Hepatocyte (in vitro differentiated cells): ENCODE measurements around the gene CELA1. TPM values are rescaled to one million over a fixed set of nuclear protein-coding genes. Genes with fewer than 3 reads are reported as not detected.

Experiments used
- DNase-seq: peaks from one replicate; pipeline ENCODE4 v3.0.0-alpha.2; 2016; ENCODE audit warnings: low spot score
- H2AFZ ChIP-seq: fragments of 200-600 bp; sonication (generic); 2 replicates; pipeline ENCODE4 v1.6.0; 2016; ENCODE audit warnings: antibody characterized with exemption, mild to moderate bottlenecking
- H3K27ac ChIP-seq: fragments of 200-600 bp; sonication (generic); 2 replicates; pipeline ENCODE4 v1.5.1; 2016; ENCODE audit warnings: mild to moderate bottlenecking
- H3K27me3 ChIP-seq: fragments of 200-600 bp; sonication (generic); 2 replicates; pipeline ENCODE4 v1.6.1; 2016
- H3K36me3 ChIP-seq: fragments of 200-600 bp; sonication (generic); replicated peaks from 2 replicates; pipeline ENCODE4 v1.5.1; 2016; ENCODE audit warnings: low read depth; ENCODE audit not compliant: insufficient read depth
- H3K4me1 ChIP-seq: fragments of 200-600 bp; sonication (generic); 2 replicates; pipeline ENCODE4 v1.5.1; 2016; ENCODE audit warnings: mild to moderate bottlenecking, moderate library complexity; ENCODE audit not compliant: insufficient read depth
- H3K4me2 ChIP-seq: fragments of 200-600 bp; sonication (generic); 2 replicates; pipeline ENCODE4 v1.6.0; 2016
- H3K4me3 ChIP-seq: fragments of 200-600 bp; sonication (generic); 2 replicates; pipeline ENCODE4 v1.5.1; 2016; ENCODE audit warnings: mild to moderate bottlenecking
- H3K79me2 ChIP-seq: fragments of 200-600 bp; sonication (generic); 2 replicates; pipeline ENCODE4 v1.6.0; 2017; ENCODE audit warnings: mild to moderate bottlenecking
- H3K9me2 ChIP-seq: fragments of 200-600 bp; sonication (generic); replicated peaks from 2 replicates; pipeline ENCODE4 v1.6.0; 2017; ENCODE audit warnings: mild to moderate bottlenecking; ENCODE audit not compliant: insufficient read depth
- H3K9me3 ChIP-seq: fragments of 200-600 bp; sonication (generic); 2 replicates; pipeline ENCODE4 v1.5.1; 2016; ENCODE audit warnings: low read depth, mild to moderate bottlenecking
- H4K20me1 ChIP-seq: fragments of 200-600 bp; sonication (generic); 2 replicates; pipeline ENCODE4 v1.6.0; 2016; ENCODE audit warnings: mild to moderate bottlenecking; ENCODE audit not compliant: insufficient read depth, poor library complexity, severe bottlenecking
- EZH2 ChIP-seq: fragments of 200-600 bp; sonication (generic); IDR thresholded peaks from 2 replicates; pipeline ENCODE4 v1.6.1; 2016; ENCODE audit warnings: antibody characterized with exemption, mild to moderate bottlenecking, borderline replicate concordance
- EZH2phosphoT487 ChIP-seq: fragments of 200-600 bp; sonication (generic); IDR thresholded peaks from one replicate; pipeline ENCODE4 v1.6.1; 2018; ENCODE audit warnings: antibody characterized with exemption, mild to moderate bottlenecking, low read depth, moderate library complexity; ENCODE audit not compliant: unreplicated experiment, severe bottlenecking
- WGBS: methylation state at CpG from one replicate; pipeline ENCODE4 v1.1.6; 2016; ENCODE audit warnings: low lambda C conversion rate; ENCODE audit errors: missing lambda C conversion rate; 5-methylcytosine and 5-hydroxymethylcytosine counted together
- polyA plus RNA-seq: library from polyadenylated mRNA; unstranded; fragments of >200 nt; fragmentation: Nextera tagmentation; extraction: Ambion mirVana; gene quantifications from 2 replicates; pipeline ENCODE4 v1.2.1, GENCODE V29; 2016
- total RNA-seq: library from RNA; depleted of rRNA; stranded (reverse); fragments of >200 nt; gene quantifications from 2 replicates; pipeline ENCODE4 v1.2.3, GENCODE V29; 2014
- TF ChIP-seq, protein P1 (sequence below): fragments of 200-600 bp; sonication (generic); IDR thresholded peaks from 2 replicates; pipeline ENCODE4 v1.5.1; 2016; ENCODE audit warnings: antibody characterized with exemption, mild to moderate bottlenecking; ENCODE audit not compliant: poor library complexity

The CELA1 gene
- total and polyA plus RNA-seq, 2 experiments from 2014 or later: not detected

DNA sequence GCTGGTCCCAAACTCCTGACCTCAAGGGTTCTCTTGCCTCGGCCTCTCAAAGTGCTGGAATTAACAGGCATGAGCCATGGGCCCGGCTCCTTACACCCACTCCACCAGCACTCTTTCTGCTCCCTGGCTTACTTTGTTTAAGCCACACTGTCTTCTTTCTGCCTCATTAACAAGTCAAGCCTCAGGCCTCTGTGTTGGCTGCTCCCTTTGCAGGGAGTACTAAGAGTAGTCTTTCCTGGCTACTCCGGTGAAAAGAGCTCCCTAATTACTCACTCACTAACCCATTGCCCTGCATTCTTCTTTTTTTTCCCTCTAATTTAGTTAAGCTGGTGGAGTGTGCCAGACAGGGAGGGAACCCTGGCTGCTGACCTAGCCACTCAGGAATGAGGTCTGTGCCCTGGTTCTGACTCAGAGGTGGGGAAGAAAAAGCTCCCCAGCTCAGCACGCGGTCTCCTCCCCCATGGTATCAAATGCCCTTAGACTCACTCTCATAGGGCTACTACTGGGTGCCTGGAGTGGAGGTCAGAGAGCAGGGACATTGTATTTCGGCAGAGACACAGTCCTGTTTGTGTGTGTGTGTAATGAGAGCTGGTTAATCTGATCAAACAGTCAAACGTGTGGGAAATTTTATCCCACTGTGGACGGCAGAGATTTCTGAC lies 24.9 kb upstream of the CELA1 start:
- H3K4me2 ChIP-seq: peak overlapping the region; percentile 55
- H3K4me1 ChIP-seq: peaks cover 10% of the 10 kb centered on the region
- peak overlapping the region; percentile 82 for H3K27ac ChIP-seq
- DNase-seq: peak; percentile 90
- no peak overlapping the region for H3K4me3 ChIP-seq
- H3K9me3 ChIP-seq: no peaks in the 10 kb centered on the region
- TF ChIP-seq, protein P1, sequence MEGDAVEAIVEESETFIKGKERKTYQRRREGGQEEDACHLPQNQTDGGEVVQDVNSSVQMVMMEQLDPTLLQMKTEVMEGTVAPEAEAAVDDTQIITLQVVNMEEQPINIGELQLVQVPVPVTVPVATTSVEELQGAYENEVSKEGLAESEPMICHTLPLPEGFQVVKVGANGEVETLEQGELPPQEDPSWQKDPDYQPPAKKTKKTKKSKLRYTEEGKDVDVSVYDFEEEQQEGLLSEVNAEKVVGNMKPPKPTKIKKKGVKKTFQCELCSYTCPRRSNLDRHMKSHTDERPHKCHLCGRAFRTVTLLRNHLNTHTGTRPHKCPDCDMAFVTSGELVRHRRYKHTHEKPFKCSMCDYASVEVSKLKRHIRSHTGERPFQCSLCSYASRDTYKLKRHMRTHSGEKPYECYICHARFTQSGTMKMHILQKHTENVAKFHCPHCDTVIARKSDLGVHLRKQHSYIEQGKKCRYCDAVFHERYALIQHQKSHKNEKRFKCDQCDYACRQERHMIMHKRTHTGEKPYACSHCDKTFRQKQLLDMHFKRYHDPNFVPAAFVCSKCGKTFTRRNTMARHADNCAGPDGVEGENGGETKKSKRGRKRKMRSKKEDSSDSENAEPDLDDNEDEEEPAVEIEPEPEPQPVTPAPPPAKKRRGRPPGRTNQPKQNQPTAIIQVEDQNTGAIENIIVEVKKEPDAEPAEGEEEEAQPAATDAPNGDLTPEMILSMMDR: no peak
- TF ChIP-seq EZH2phosphoT487: no peak
- no peak for TF ChIP-seq EZH2
- no peaks in the 10 kb centered on the region for H3K9me2 ChIP-seq
- no peaks in the 10 kb centered on the region for H4K20me1 ChIP-seq
- WGBS: 16% methylated on average over 8 of the region's 8 CpGs
- H3K36me3 ChIP-seq: no peaks in the 10 kb centered on the region
- H3K79me2 ChIP-seq: no peaks in the 10 kb centered on the region
- no peak overlapping the region for H2AFZ ChIP-seq
- H3K27me3 ChIP-seq: no peaks in the 10 kb centered on the region

DNA sequence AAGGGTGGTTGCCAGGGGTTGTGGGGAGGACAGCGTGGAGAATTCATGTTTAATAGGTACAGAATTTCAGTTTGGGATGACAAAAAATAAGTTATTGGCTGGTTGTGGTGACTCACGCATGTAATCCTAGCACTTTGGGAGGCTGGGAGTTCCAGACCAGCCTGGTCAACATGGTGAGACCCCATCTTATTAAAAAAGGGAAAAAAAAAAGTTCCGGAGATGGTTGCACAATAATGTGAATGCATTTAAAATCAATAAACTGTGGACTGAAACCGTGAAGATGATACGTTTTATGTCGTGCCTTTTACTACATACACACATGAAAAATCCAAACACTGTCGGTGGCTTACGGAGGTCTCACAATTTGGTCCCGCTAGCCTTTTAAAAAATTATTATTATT lies 24.2 kb upstream of the CELA1 start:
- no peak for TF ChIP-seq EZH2phosphoT487
- TF ChIP-seq, protein P1: no peak
- TF ChIP-seq EZH2: no peak
- Histone ChIP-seq H3K9me2 (no peaks in the 10 kb centered on the region), H3K4me1 (peaks cover 10% of the 10 kb centered on the region), H3K27ac (peak overlapping the region; percentile 40), H3K79me2 (no peaks in the 10 kb centered on the region), H3K36me3 (no peaks in the 10 kb centered on the region), H3K27me3 (no peaks in the 10 kb centered on the region), H3K4me2 (no peak overlapping the region), H3K4me3 (no peak overlapping the region), H4K20me1 (no peaks in the 10 kb centered on the region), H3K9me3 (no peaks in the 10 kb centered on the region), H2AFZ (no peak overlapping the region)
- no peak for DNase-seq
- WGBS: 95% methylated on average over 9 of the region's 9 CpGs

DNA sequence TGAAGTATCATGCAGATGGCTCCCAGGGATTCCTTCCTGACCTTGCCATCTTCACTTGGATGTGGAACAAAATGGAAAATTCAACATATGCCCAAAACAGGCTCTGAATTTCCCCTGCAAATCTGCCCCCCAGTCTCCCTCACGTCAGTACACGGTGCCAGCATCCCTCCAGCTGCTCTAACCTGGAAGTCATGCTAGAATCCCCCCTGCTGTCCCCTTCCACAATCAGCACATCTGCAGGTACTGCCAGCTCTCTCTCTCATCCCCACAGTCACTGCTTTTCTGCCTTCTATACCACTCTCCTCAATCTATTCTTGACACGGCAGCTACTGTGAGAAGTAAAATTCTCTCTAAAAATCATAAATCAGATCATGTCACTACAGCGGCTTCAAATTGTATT lies 23.1 kb upstream of the CELA1 start:
- no peak for DNase-seq
- TF ChIP-seq, protein P1: no peak
- no peak for TF ChIP-seq EZH2
- no peak for TF ChIP-seq EZH2phosphoT487
- Histone ChIP-seq H3K36me3 (no peaks in the 10 kb centered on the region), H2AFZ (no peak overlapping the region), H3K4me3 (no peak overlapping the region), H3K4me2 (no peak overlapping the region), H3K27ac (no peak overlapping the region), H3K4me1 (peaks cover 10% of the 10 kb centered on the region), H3K79me2 (no peaks in the 10 kb centered on the region), H3K9me2 (no peaks in the 10 kb centered on the region), H4K20me1 (no peaks in the 10 kb centered on the region), H3K9me3 (no peaks in the 10 kb centered on the region), H3K27me3 (no peaks in the 10 kb centered on the region)
- 96% methylated on average over 4 of the region's 4 CpGs for WGBS
